ENCODE results near the gene OXSR1. TPM values are rescaled to one million over a fixed set of nuclear protein-coding genes. Genes with fewer than 3 reads are reported as not detected.

The OXSR1 gene
- total RNA-seq, 6 experiments from 2014 or later = 48.5 to 54.3 (median 51.5) TPM

DNA sequence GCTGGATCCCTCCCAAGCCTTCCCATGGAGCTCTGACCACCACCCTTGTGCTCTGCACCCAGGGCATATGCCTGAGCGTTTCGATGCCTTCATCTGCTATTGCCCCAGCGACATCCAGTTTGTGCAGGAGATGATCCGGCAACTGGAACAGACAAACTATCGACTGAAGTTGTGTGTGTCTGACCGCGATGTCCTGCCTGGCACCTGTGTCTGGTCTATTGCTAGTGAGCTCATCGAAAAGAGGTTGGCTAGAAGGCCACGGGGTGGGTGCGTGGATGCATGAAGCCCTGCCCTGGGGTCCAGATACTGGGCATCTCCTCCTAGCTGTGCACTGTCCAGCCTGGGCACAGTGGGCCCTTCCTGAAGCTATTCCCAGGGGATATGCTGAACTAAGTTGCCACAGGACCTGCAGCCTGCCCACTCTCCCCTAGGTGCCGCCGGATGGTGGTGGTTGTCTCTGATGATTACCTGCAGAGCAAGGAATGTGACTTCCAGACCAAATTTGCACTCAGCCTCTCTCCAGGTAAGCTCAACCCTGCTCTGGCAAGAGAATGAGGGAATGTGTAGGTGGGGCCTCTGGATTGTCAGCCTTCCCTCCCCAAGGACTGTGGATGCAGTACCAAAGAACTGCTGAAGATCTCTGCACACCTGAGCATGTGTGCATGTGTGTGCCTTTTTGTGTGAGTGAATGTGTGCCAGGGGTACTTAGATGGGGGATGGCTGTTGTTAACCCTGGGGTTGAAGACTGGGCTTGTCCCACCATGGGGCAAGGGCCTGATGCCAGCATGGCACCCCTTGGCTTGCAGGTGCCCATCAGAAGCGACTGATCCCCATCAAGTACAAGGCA lies 24.8 kb upstream of the OXSR1 start:
- Mint-ChIP-seq H3K27me3 (ENCODE audit: insufficient read depth) (peaks cover 8% of the 10 kb centered on the region), H3K36me3 (ENCODE audit: low read depth) (peaks cover 12% of the 10 kb centered on the region), H3K9me3 (peaks cover under 1% of the 10 kb centered on the region; the same call in 1 of the 2 replicates), H3K27ac (no peak overlapping the region), H3K4me3 (no peak overlapping the region; the same call in 1 of the 2 replicates), H3K4me1 (ENCODE audit: low read depth) (peaks cover 31% of the 10 kb centered on the region)
- no peak for DNase-seq
- TF ChIP-seq, protein P1, sequence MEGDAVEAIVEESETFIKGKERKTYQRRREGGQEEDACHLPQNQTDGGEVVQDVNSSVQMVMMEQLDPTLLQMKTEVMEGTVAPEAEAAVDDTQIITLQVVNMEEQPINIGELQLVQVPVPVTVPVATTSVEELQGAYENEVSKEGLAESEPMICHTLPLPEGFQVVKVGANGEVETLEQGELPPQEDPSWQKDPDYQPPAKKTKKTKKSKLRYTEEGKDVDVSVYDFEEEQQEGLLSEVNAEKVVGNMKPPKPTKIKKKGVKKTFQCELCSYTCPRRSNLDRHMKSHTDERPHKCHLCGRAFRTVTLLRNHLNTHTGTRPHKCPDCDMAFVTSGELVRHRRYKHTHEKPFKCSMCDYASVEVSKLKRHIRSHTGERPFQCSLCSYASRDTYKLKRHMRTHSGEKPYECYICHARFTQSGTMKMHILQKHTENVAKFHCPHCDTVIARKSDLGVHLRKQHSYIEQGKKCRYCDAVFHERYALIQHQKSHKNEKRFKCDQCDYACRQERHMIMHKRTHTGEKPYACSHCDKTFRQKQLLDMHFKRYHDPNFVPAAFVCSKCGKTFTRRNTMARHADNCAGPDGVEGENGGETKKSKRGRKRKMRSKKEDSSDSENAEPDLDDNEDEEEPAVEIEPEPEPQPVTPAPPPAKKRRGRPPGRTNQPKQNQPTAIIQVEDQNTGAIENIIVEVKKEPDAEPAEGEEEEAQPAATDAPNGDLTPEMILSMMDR (IDR thresholded peaks at IDR 0.05) = no peak

DNA sequence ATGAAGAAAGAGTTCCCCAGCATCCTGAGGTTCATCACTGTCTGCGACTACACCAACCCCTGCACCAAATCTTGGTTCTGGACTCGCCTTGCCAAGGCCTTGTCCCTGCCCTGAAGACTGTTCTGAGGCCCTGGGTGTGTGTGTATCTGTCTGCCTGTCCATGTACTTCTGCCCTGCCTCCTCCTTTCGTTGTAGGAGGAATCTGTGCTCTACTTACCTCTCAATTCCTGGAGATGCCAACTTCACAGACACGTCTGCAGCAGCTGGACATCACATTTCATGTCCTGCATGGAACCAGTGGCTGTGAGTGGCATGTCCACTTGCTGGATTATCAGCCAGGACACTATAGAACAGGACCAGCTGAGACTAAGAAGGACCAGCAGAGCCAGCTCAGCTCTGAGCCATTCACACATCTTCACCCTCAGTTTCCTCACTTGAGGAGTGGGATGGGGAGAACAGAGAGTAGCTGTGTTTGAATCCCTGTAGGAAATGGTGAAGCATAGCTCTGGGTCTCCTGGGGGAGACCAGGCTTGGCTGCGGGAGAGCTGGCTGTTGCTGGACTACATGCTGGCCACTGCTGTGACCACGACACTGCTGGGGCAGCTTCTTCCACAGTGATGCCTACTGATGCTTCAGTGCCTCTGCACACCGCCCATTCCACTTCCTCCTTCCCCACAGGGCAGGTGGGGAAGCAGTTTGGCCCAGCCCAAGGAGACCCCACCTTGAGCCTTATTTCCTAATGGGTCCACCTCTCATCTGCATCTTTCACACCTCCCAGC lies 24.0 kb upstream of the OXSR1 start:
- no peak overlapping the region for H3K27ac Mint-ChIP-seq
- no peak for DNase-seq
- peaks cover 23% of the 10 kb centered on the region for H3K4me1 Mint-ChIP-seq (ENCODE audit: low read depth)
- H3K27me3 Mint-ChIP-seq (ENCODE audit: insufficient read depth) = peaks cover 7% of the 10 kb centered on the region
- H3K36me3 Mint-ChIP-seq (ENCODE audit: low read depth) = peaks cover 14% of the 10 kb centered on the region
- TF ChIP-seq, protein P1 (IDR thresholded peaks at IDR 0.05) = no peak
- no peak overlapping the region for H3K4me3 Mint-ChIP-seq
- H3K9me3 Mint-ChIP-seq = peaks cover 7% of the 10 kb centered on the region

DNA sequence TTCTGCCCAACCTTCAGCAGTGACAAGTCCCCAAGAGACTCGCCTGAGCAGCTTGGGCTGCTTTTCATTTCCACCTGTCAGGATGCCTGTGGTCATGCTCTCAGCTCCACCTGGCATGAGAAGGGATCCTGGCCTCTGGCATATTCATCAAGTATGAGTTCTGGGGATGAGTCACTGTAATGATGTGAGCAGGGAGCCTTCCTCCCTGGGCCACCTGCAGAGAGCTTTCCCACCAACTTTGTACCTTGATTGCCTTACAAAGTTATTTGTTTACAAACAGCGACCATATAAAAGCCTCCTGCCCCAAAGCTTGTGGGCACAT lies 23.4 kb upstream of the OXSR1 start:
- H3K36me3 Mint-ChIP-seq (ENCODE audit: low read depth) = peaks cover 20% of the 10 kb centered on the region
- no peak overlapping the region for H3K27ac Mint-ChIP-seq
- TF ChIP-seq, protein P1 (IDR thresholded peaks at IDR 0.05) = no peak
- peaks cover 7% of the 10 kb centered on the region for H3K27me3 Mint-ChIP-seq (ENCODE audit: insufficient read depth)
- peaks cover 13% of the 10 kb centered on the region for H3K9me3 Mint-ChIP-seq
- no peak overlapping the region for H3K4me3 Mint-ChIP-seq
- DNase-seq = no peak
- H3K4me1 Mint-ChIP-seq (ENCODE audit: low read depth) = peaks cover 22% of the 10 kb centered on the region

DNA sequence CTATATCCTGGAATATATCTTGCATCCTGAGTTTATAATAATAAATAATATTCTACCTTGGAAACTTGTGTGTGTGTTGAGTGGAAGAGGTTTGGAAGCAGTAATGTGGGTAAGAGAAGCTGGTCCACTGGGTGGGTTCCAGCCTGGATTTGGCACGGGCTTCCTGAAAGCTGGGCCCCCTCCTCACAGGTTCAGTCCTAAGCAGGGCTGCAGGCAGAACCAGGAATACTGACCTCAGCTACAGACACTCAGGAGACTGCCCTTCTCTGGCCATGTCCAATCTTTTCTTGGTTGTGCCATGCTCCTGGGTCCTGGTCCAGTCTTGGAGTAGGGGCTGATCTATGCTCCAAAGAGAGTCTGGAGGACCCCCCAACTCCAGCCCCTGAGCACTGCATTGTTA lies 22.4 kb upstream of the OXSR1 start:
- TF ChIP-seq, protein P1 (IDR thresholded peaks at IDR 0.05) = no peak
- Mint-ChIP-seq H3K9me3 (peaks cover 21% of the 10 kb centered on the region), H3K27ac (no peak overlapping the region), H3K4me1 (ENCODE audit: low read depth) (peaks cover 15% of the 10 kb centered on the region), H3K27me3 (ENCODE audit: insufficient read depth) (peaks cover 7% of the 10 kb centered on the region), H3K36me3 (ENCODE audit: low read depth) (peaks cover 20% of the 10 kb centered on the region), H3K4me3 (no peak overlapping the region)
- no peak for DNase-seq

DNA sequence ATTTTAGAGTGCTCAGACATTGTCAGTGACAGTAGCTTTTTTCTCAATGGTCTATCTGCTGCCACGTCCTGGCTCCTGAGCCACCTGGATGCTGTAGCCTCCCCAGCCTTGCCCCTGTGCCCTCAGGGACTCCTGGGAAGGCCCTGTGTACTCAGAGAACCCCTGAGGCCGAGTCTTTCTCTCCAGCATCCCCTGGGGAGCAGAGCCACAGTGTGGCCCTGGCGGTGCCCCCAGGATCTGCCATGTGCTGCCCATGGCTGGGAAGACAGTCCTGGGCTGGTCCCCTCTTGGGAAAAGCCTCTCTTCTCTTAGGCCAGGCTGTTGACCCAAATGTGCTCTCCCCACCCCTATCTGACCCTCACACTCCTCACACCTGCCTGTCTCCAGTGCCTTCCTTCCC lies 21.8 kb upstream of the OXSR1 start:
- peaks cover 21% of the 10 kb centered on the region for H3K9me3 Mint-ChIP-seq
- H3K36me3 Mint-ChIP-seq (ENCODE audit: low read depth) = peaks cover 20% of the 10 kb centered on the region
- TF ChIP-seq, protein P1 (IDR thresholded peaks at IDR 0.05) = no peak
- H3K27me3 Mint-ChIP-seq (ENCODE audit: insufficient read depth) = peaks cover 7% of the 10 kb centered on the region; the same call in 1 of the 2 replicates
- H3K4me1 Mint-ChIP-seq (ENCODE audit: low read depth) = peaks cover 10% of the 10 kb centered on the region
- DNase-seq = no peak
- no peak overlapping the region for H3K27ac Mint-ChIP-seq
- H3K4me3 Mint-ChIP-seq = no peak overlapping the region

All from HFFc6 (cell line).